GM10266 (cell line): ENCODE measurements around the gene MZB1.
A peak's percentile ranks its signal among the peaks of the same experiment; 100 is the strongest.

Experiments
- DNase-seq: peaks from one replicate; pipeline ENCODE4 v3.0.0; 2012; ENCODE audit errors: extremely low spot score
- CTCF ChIP-seq: IDR thresholded peaks from 2 replicates; pipeline ENCODE4 v1.5.1; 2012; ENCODE audit warnings: mild to moderate bottlenecking, low read depth; ENCODE audit not compliant: control insufficient read depth, insufficient read depth; ENCODE audit errors: missing control alignments

The MZB1 gene

DNA sequence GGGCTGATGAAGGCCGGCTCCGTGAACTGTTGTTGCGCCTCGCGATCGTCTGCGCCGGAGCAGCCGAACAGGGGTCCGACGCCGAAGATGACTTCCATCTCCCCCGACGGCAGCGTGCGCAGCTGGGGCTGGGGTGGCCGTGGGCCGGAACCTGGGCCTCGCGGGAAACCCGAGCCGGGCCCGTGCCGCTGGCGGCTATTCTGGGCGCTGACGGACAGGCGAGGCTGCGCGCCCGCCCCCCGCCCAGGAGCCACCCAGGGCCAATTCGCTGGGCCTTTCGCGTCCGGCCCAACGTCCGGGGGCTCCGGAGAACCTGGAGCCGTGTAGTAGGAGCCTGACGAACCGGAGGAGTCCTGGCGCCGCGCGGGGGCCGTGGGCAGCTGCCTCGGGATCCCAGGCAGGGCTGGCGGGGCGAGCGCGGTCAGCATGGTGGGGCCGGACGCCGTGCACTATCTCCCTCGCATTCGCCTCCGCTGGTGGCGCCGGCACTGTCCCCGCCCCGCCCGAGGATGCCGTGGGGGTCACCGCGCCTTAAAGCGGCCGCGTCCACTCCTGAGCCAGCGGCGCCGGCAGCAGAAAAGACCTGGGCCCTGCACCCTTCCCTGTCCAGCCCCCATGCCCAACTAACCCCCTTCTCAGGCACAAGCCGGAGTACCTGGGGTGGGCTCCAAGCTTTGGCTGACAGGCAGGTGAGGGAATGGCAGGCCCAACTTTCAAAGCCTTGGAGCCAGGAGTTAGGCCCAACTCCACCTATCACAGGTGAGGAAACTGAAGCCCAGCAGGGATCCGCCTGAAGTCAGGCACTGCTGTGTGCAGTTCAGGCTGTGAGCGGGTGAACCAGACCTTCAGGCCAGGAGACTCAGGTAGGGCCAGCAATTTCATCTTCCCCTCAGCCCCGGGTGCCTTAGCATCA lies 5.2 kb upstream of the MZB1 start, which contains the start of gene PROB1:
TSS of gene PROB1 (minus strand) at position 451 of the 913 bp plus-strand sequence. CDS start at position 428, 23 bp downstream.
- no peak for TF ChIP-seq CTCF
- DNase-seq = no peak

GRCh38 chr5:139394123-139394653 lies 4.5 kb upstream of the MZB1 start:
- peak; percentile 82 for TF ChIP-seq CTCF

DNA sequence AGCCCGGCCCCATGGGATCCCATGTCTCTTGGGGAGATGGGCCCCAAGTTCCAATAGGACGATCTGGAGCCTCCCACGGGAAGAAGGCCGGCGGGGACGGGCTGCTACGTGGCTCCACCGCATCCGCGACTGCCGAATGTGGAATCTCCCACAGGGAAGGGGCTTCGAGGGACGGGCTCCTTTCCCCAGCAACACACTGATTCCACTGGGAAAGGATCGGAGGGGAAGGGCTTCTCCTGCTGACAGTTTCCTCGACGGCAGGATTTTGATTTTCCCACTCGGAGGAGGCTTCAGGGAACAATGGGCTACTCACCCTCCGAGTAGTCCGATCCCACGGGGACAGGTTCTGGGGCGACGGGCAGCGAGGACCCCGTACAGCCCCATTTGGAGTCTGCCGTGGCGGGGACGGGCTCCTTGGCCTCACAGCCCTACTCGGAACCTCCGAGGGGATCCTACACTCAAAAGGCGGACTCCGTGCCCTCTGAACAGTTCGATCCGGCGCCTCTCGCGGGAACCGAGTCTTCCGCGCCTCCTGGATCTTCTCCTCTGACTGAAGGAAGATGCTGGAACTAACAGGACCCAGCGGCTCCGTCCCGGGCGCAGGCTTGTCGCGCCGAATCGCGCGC lies 3.9 kb upstream of the MZB1 start:
- TF ChIP-seq CTCF = no peak

More at GRCh38 chr5:139394123-139394653, 4.5 kb upstream of the MZB1 start:
- peak; percentile 82 for DNase-seq

GRCh38 chr5:139392678-139393496 lies 3.2 kb upstream of the MZB1 start:
- peak; percentile 94 for DNase-seq
- TF ChIP-seq CTCF = peak; percentile 89

More for the DNA sequence above, 3.9 kb upstream of the MZB1 start:
- DNase-seq = no peak

GRCh38 chr5:139392324-139392677 lies 2.6 kb upstream of the MZB1 start:
- DNase-seq = no peak
- TF ChIP-seq CTCF = no peak

GRCh38 chr5:139391570-139392323 lies 2.0 kb upstream of the MZB1 start:
- TF ChIP-seq CTCF = no peak
- no peak for DNase-seq
